GM23338 (cell line): ENCODE results near the gene RFX3.

Source experiments
- CREB1 ChIP-seq: fragments of 250-450 bp; sonication (Bioruptor Pico); IDR thresholded peaks from 2 replicates; pipeline ENCODE4 v1.5.0; 2020; ENCODE audit warnings: low read depth, mild to moderate bottlenecking, moderate library complexity
- CTCF ChIP-seq, 2 experiments: fragments of 200-600 bp in 1 of 2; sonication (generic) in 1 of 2; conservative IDR thresholded peaks; 2 replicates each; pipeline versions ENCODE4 v1.5.1 to v1.6.1; 2016 to 2017; ENCODE audit warnings: antibody characterized with exemption in 2 of 2, low read depth in 2 of 2, mild to moderate bottlenecking in 2 of 2, moderate library complexity in 1 of 2
- ETS1 ChIP-seq: IDR thresholded peaks from 2 replicates; pipeline ENCODE4 v1.6.1; 2016; ENCODE audit warnings: antibody characterized with exemption
- EZH2 ChIP-seq: fragments of 200-600 bp; sonication (generic); IDR thresholded peaks from one replicate; pipeline ENCODE4 v1.8.0; 2017; ENCODE audit warnings: antibody characterized with exemption, mild to moderate bottlenecking, low read depth; ENCODE audit not compliant: unreplicated experiment
- EZH2phosphoT487 ChIP-seq: fragments of 200-600 bp; sonication (generic); IDR thresholded peaks from one replicate; pipeline ENCODE4 v1.8.1; 2018; ENCODE audit warnings: antibody characterized with exemption; ENCODE audit not compliant: unreplicated experiment
- JUNB ChIP-seq: IDR thresholded peaks from one replicate; pipeline ENCODE4 v1.6.1; 2016; ENCODE audit warnings: antibody characterized with exemption; ENCODE audit not compliant: unreplicated experiment
- POLR2AphosphoS5 ChIP-seq: IDR thresholded peaks from 2 replicates; pipeline ENCODE4 v1.6.1; 2016; ENCODE audit warnings: antibody characterized with exemption, low read depth
- REST ChIP-seq: IDR thresholded peaks from one replicate; pipeline ENCODE4 v1.6.1; 2018; ENCODE audit warnings: antibody characterized with exemption; ENCODE audit not compliant: unreplicated experiment
- STAT1 ChIP-seq: IDR thresholded peaks from one replicate; pipeline ENCODE4 v1.6.1; 2016; ENCODE audit warnings: antibody characterized with exemption; ENCODE audit not compliant: unreplicated experiment
- ZNF114 ChIP-seq: fragments of 250-450 bp; sonication (Bioruptor Pico); IDR thresholded peaks from 2 replicates; pipeline ENCODE4 v1.5.0; 2020; ENCODE audit warnings: mild to moderate bottlenecking, moderate library complexity

- TF ChIP-seq STAT1: no peak
- no peak for TF ChIP-seq CTCF (conservative IDR thresholded peaks at IDR 0.05; ENCODE audit: low read depth in 2 of 2)
- no peak for TF ChIP-seq REST
- no peak for TF ChIP-seq EZH2
- no peak for TF ChIP-seq POLR2AphosphoS5
- no peak for TF ChIP-seq EZH2phosphoT487
- no peak for TF ChIP-seq CREB1
- no peak for TF ChIP-seq ETS1
- no peak for TF ChIP-seq JUNB
- TF ChIP-seq ZNF114 (CRISPR knock-in tag): no peak
These were observed 70.7 kb downstream of the RFX3 start for GRCh38 chr9:3455094-3455493.
